Skeletal muscle satellite cell (primary cell): Measurements from ENCODE around the gene ABHD12.

Experiments
- H3K27me3 ChIP-seq: 2 replicates; pipeline ENCODE4 v1.7.0; 2013; ENCODE audit warnings: low read length; ENCODE audit not compliant: control insufficient read depth, insufficient read depth
- H3K36me3 ChIP-seq: 2 replicates; pipeline ENCODE4 v1.7.0; 2013; ENCODE audit warnings: mild to moderate bottlenecking, control low read depth, low read length; ENCODE audit not compliant: insufficient read depth
- H3K4me1 ChIP-seq: 2 replicates; pipeline ENCODE4 v1.7.0; 2013; ENCODE audit warnings: low read length; ENCODE audit not compliant: control insufficient read depth, insufficient read depth
- H3K4me2 ChIP-seq: 2 replicates; pipeline ENCODE4 v1.7.0; 2013; ENCODE audit warnings: mild to moderate bottlenecking, low read length
- H3K4me3 ChIP-seq: 2 replicates; pipeline ENCODE4 v1.7.0; 2013; ENCODE audit warnings: low read length
- H3K9ac ChIP-seq: 2 replicates; pipeline ENCODE4 v1.7.0; 2013; ENCODE audit warnings: mild to moderate bottlenecking, low read depth, low read length, moderate library complexity
- H3K9me3 ChIP-seq: replicated peaks from 2 replicates; pipeline ENCODE4 v1.7.0; 2013; ENCODE audit warnings: mild to moderate bottlenecking, control low read depth, low read length

The ABHD12 gene

GRCh38 chr20:25325997-25326396 is 64.6 kb downstream of the ABHD12 start:
- Histone ChIP-seq H3K4me1 (peaks cover 4% of the 10 kb centered on the region), H3K4me2 (no peak overlapping the region), H3K9ac (no peak overlapping the region), H3K9me3 (no peaks in the 10 kb centered on the region), H3K4me3 (no peak overlapping the region), H3K36me3 (peaks cover 2% of the 10 kb centered on the region), H3K27me3 (no peaks in the 10 kb centered on the region)

- H3K9ac ChIP-seq = no peak overlapping the region
- peaks cover 2% of the 10 kb centered on the region for H3K36me3 ChIP-seq
- no peak overlapping the region for H3K4me2 ChIP-seq
- H3K27me3 ChIP-seq = no peaks in the 10 kb centered on the region
- no peaks in the 10 kb centered on the region for H3K9me3 ChIP-seq
- H3K4me1 ChIP-seq = peaks cover 4% of the 10 kb centered on the region
- no peak overlapping the region for H3K4me3 ChIP-seq
Measured at GRCh38 chr20:25325073-25325472, 65.6 kb downstream of the ABHD12 start.

- Histone ChIP-seq H3K27me3 (no peaks in the 10 kb centered on the region), H3K4me3 (no peak overlapping the region), H3K4me2 (no peak overlapping the region), H3K9ac (no peak overlapping the region), H3K36me3 (peaks cover 2% of the 10 kb centered on the region), H3K9me3 (no peaks in the 10 kb centered on the region), H3K4me1 (peaks cover 4% of the 10 kb centered on the region)
Measured at GRCh38 chr20:25324412-25324811, 66.2 kb downstream of the ABHD12 start.

DNA sequence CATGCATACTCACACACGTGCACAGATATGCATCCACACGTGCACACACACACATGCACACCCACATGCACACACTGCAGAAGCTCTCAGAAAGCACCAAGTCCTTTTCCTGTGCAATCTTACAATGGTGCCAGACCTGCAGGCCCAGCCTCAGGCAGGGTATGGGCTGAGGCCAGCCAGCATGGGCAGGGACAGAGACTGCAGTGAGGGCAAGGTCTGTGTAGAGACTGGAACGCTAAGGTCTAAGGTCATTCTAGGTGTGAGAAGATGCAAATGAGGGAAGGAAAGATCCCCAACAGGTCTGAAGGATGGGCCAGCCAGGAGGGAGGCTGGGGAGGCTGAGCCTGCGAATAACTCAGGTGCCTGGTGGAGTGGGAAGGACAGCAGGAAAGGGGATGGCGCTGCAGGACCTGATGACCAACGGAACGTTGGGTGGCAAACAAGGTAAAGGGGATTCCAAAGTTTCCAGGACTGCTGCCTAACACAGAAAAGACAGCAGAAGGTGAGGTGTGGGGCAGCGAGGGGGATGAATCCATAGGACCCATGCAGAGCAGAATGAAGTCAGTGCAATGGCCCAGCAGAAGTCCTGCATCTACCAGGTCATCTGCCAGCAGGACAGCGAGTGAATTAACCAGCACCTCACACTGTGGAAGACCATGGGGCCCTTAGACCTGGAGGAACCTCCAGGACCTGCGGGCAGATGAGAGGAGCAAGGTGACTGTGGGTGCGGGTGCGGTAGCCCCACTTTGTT is 67.0 kb downstream of the ABHD12 start:
- Histone ChIP-seq H3K9me3 (no peaks in the 10 kb centered on the region), H3K9ac (no peak overlapping the region), H3K4me1 (peaks cover 4% of the 10 kb centered on the region), H3K36me3 (peaks cover 2% of the 10 kb centered on the region), H3K27me3 (no peaks in the 10 kb centered on the region), H3K4me3 (no peak overlapping the region), H3K4me2 (no peak overlapping the region)

GRCh38 chr20:25321991-25322390 is 68.6 kb downstream of the ABHD12 start:
- H3K4me2 ChIP-seq = no peak overlapping the region
- H3K9ac ChIP-seq = no peak overlapping the region
- H3K9me3 ChIP-seq = no peaks in the 10 kb centered on the region
- H3K4me3 ChIP-seq = no peak overlapping the region
- no peaks in the 10 kb centered on the region for H3K4me1 ChIP-seq
- H3K36me3 ChIP-seq = peaks cover 2% of the 10 kb centered on the region
- H3K27me3 ChIP-seq = no peaks in the 10 kb centered on the region

DNA sequence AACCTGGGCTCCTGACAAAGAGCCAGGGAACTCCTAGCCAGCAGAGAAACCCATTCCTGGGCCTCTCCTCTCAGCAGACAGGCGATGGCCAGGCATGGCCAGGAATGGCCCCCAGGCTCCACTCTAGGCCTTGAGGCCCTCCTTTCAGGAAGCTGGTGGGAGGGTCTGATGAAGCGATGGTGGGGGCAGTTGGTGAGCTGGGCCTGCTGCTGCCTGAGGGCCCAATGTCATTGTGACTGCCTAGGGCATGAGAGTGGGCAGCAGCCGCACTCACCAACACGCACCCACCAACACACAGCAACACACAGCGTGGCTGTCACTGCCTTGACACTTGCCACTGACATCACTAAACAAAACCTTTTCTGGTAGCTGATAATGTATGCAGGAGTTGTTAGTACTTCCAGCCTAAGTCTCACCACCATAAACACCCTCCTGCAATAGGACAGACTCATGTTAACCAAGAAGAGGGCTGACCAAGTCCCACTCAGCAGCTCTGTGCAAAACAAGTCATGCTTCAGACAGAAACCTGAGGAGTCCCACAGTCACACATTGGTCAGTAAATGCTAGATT is 69.3 kb downstream of the ABHD12 start:
- Histone ChIP-seq H3K9ac (no peak overlapping the region), H3K4me1 (no peaks in the 10 kb centered on the region)

GRCh38 chr20:25320035-25320800 is 70.4 kb downstream of the ABHD12 start:
- Histone ChIP-seq H3K27me3 (no peaks in the 10 kb centered on the region), H3K4me3 (no peak overlapping the region), H3K4me2 (no peak overlapping the region), H3K9me3 (no peaks in the 10 kb centered on the region), H3K36me3 (peaks cover 2% of the 10 kb centered on the region), H3K9ac (no peak overlapping the region), H3K4me1 (peaks cover 8% of the 10 kb centered on the region)

More for the DNA sequence above, 69.3 kb downstream of the ABHD12 start:
- no peaks in the 10 kb centered on the region for H3K9me3 ChIP-seq
- H3K36me3 ChIP-seq = peaks cover 2% of the 10 kb centered on the region
- H3K4me2 ChIP-seq = no peak overlapping the region
- no peak overlapping the region for H3K4me3 ChIP-seq
- no peaks in the 10 kb centered on the region for H3K27me3 ChIP-seq

DNA sequence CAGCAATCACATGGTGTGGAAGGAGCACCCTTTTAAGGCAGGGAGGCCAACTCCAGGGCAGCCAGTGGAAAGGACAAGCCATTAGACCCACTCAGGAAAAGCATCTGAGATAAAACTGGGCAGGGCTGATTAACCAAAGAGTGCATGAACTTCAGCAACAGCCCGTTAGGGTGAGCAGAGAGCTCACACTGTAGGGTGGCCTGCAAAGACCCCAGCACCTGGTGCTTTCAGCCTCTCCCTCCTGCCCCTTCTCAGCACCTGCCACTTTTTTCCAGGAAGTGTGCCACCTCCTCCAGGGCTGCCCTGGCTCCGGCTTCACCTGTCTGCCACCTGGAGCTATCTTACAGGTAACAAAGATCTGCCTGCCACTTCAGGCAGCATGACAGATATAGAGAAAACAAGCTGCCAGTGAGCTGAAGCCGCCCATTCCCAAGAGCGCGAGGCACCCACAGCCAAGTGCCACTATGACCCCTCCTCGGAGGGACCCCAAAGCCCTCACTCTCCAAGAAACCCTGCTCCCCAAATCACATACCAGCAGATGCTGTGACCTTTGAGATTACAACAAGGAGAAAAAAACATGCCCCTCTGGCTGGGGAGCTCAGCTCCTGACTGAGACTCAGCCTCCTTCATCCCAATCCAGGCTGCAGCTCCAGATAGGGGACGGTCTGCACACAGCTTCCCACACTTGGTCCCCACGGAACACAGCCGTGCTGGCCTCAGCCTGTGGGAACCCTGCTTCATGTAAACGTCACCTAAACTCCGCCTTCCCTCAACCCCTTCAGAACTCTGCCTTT is 71.2 kb downstream of the ABHD12 start:
- Histone ChIP-seq H3K4me1 (peaks cover 9% of the 10 kb centered on the region), H3K9me3 (no peaks in the 10 kb centered on the region), H3K4me2 (no peak overlapping the region), H3K36me3 (peaks cover 2% of the 10 kb centered on the region), H3K4me3 (no peak overlapping the region), H3K9ac (no peak overlapping the region), H3K27me3 (no peaks in the 10 kb centered on the region)

GRCh38 chr20:25318471-25319240 is 72.0 kb downstream of the ABHD12 start:
- Histone ChIP-seq H3K9ac (no peak overlapping the region), H3K9me3 (no peaks in the 10 kb centered on the region), H3K4me3 (no peak overlapping the region), H3K27me3 (no peaks in the 10 kb centered on the region), H3K4me1 (peaks cover 9% of the 10 kb centered on the region), H3K4me2 (no peak overlapping the region), H3K36me3 (peaks cover 2% of the 10 kb centered on the region)

DNA sequence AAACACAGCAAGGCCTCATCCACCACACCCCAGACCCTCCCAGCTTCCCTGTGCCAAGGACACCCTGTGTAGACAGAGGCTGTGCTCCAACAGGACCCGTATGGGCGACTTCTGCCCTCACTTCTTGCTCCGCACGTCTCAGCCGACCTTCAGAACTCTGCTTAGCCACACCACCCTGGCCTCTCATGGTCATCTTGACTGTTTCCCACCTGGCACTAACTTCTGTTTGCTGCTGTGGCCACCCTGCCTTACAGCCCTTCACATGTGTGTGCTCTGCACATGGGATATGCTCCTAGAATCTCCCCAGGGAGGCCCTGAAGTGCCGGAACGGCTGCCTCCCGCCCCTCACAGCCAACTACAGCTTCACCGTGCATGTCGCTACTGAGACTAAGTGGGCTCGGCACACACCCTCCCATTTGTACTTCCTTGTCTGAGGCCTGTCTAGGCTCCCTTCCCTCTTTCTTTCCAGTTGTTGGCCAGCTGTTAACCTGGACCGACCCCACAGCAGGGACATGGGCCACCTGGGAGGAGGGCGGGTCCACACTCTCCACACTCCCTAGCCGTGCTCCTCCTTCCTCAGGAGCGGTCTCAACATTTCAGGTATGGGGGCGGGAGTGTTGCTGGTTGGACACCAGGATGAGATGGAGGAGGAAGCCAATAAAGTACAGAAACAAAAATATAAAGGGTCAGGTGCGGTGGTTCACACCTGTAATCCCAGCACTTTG is 73.1 kb downstream of the ABHD12 start:
- Histone ChIP-seq H3K9ac (no peak overlapping the region), H3K36me3 (no peaks in the 10 kb centered on the region), H3K4me1 (peaks cover 9% of the 10 kb centered on the region), H3K27me3 (no peaks in the 10 kb centered on the region), H3K9me3 (no peaks in the 10 kb centered on the region), H3K4me3 (no peak overlapping the region), H3K4me2 (no peak overlapping the region)
